ENCODE data around the gene SEC23B. TPM values are rescaled to one million over a fixed set of nuclear protein-coding genes. Genes with fewer than 3 reads are reported as not detected.
A peak's percentile ranks its signal among the peaks of the same experiment; 100 is the strongest.

SEC23B gene
- total RNA-seq, 2 donors from 2014 or later: 22.2 to 32.9 TPM

DNA sequence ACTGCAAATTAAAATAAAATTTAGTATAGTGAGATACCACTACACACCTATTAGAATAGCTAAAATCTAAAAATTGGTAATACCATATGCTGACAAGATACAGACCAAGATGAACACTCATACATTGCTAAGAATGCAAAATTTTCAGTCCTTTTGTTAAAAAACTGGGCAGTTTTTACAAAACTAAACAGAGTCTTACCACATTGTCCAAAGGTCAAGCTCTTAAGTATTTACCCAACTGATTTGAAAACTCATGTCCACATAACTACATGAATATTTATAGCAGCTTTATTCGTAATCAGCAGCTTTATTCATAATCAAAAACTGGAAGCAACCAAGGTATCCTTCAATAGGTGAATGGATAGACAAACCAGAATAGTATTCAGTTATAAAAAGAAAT is 30.5 kb upstream of the SEC23B start:
- Histone ChIP-seq H3K36me3 (peaks cover 34% of the 10 kb centered on the region), H3K27me3 (replicated peaks; ENCODE audit: insufficient read depth) (no peaks in the 10 kb centered on the region), H3K27ac (no peak overlapping the region), H3K9me3 (no peaks in the 10 kb centered on the region), H3K4me3 (no peak overlapping the region), H3K4me1 (ENCODE audit: control insufficient read depth in 1 of 2, low read depth in 2 of 2) (no peaks in the 10 kb centered on the region)
- DNase-seq (ENCODE audit: low spot score) (no peak), ATAC-seq (ENCODE audit: insufficient number of reproducible peaks, low FRiP score, low read depth) (no peak)
- TF ChIP-seq, protein P1, sequence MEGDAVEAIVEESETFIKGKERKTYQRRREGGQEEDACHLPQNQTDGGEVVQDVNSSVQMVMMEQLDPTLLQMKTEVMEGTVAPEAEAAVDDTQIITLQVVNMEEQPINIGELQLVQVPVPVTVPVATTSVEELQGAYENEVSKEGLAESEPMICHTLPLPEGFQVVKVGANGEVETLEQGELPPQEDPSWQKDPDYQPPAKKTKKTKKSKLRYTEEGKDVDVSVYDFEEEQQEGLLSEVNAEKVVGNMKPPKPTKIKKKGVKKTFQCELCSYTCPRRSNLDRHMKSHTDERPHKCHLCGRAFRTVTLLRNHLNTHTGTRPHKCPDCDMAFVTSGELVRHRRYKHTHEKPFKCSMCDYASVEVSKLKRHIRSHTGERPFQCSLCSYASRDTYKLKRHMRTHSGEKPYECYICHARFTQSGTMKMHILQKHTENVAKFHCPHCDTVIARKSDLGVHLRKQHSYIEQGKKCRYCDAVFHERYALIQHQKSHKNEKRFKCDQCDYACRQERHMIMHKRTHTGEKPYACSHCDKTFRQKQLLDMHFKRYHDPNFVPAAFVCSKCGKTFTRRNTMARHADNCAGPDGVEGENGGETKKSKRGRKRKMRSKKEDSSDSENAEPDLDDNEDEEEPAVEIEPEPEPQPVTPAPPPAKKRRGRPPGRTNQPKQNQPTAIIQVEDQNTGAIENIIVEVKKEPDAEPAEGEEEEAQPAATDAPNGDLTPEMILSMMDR (IDR thresholded peaks at IDR 0.05): no peak

DNA sequence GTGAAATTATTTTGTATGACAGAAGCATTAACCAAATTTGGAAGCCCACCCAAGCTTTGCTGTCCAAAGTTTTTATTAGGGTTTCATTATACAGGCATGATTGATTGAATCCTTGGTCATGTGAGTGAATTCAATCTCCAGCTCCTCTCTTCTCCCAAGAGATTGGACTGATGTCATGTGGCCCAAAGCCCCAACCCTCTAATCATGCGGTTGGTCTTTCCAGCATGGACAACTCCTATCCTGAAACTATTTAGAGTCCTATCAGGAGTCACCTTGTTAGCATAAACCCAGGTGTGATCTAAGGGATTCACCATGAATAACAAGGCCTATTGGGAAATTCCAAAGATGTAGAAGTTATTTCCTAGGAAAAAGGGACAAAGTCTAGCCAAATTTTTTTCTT is 29.9 kb upstream of the SEC23B start:
- TF ChIP-seq, protein P1 (IDR thresholded peaks at IDR 0.05): no peak
- H3K27me3 ChIP-seq (replicated peaks; ENCODE audit: insufficient read depth): no peaks in the 10 kb centered on the region
- no peak overlapping the region for H3K27ac ChIP-seq
- ATAC-seq (ENCODE audit: insufficient number of reproducible peaks, low FRiP score, low read depth) (no peak), DNase-seq (ENCODE audit: low spot score) (no peak)
- no peaks in the 10 kb centered on the region for H3K4me1 ChIP-seq (ENCODE audit: control insufficient read depth in 1 of 2, low read depth in 2 of 2)
- H3K9me3 ChIP-seq: no peaks in the 10 kb centered on the region
- H3K36me3 ChIP-seq: peaks cover 38% of the 10 kb centered on the region
- H3K4me3 ChIP-seq: no peak overlapping the region

DNA sequence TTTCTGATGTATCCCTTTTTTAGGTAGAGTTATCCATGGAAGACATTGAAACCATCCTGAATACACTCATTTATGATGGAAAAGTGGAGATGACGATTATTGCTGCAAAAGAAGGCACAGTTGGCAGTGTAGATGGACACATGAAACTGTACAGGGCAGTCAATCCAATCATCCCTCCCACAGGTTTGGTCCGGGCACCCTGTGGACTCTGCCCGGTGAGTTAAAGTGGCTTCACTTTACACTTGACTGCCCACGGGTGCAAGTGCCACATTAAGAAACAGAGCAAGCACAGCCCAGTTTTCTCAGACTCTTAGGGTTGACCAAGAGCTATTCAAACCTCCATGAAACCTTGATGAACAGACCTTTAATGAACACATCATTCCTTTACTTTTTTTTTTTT is 26.1 kb upstream of the SEC23B start:
- Histone ChIP-seq H3K27ac (no peak overlapping the region), H3K4me3 (no peak overlapping the region), H3K4me1 (ENCODE audit: control insufficient read depth in 1 of 2, low read depth in 2 of 2) (no peaks in the 10 kb centered on the region), H3K9me3 (no peaks in the 10 kb centered on the region), H3K36me3 (peaks cover 31% of the 10 kb centered on the region), H3K27me3 (replicated peaks; ENCODE audit: insufficient read depth) (no peaks in the 10 kb centered on the region)
- no peak for DNase-seq (ENCODE audit: low spot score)
- ATAC-seq (ENCODE audit: insufficient number of reproducible peaks, low FRiP score, low read depth): no peak
- TF ChIP-seq, protein P1 (IDR thresholded peaks at IDR 0.05): no peak

DNA sequence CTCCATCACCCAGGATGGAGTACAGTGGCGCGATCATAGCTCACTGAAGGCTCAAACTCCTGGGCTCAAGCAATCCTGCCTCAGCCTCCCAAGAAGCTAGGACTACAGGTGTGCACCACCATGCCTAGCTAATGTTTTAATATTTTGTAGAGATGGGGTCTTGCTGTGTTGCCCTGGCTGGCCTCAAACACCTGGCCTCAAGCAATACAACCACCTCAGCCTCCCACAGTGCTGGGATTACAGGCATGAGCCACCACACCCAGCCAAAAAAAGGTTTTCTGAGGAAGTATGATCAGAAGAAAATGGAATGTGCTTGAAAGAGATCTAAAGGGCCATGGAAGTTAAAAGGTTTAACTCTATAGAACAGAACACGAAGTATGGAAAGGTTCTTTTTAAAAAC is 19.4 kb upstream of the SEC23B start:
- H3K36me3 ChIP-seq: peaks cover 29% of the 10 kb centered on the region

DNA sequence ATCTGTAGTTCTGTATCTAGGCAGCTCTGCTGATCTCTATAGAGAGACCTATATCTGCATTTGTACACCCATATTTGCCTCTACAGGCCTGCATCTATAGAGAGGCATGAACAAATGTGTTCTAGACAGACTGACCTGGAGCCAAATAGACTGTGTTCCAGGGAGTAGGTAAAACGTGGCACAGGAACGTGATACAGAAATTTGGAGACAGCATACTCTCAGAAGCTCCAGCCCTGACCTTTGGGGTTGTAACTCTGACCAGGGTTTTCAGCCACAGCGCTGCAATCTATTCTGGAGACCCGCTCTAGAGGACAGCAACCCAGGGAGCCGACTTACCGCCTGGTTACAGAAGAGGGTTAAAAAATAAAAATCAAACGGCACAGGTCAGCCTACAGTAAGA is 11.7 kb upstream of the SEC23B start:
- H3K9me3 ChIP-seq: no peaks in the 10 kb centered on the region
- ATAC-seq (ENCODE audit: insufficient number of reproducible peaks, low FRiP score, low read depth) (no peak), DNase-seq (ENCODE audit: low spot score) (no peak)
- no peaks in the 10 kb centered on the region for H3K36me3 ChIP-seq
- peak overlapping the region in 1 of 2 donors; percentile 52 for H3K27ac ChIP-seq
- H3K4me3 ChIP-seq: peak overlapping the region; percentile 84
- no peaks in the 10 kb centered on the region for H3K27me3 ChIP-seq (replicated peaks; ENCODE audit: insufficient read depth)
- H3K4me1 ChIP-seq (ENCODE audit: control insufficient read depth in 1 of 2, low read depth in 2 of 2): peaks cover 7 to 12% of the 10 kb centered on the region in 2 donors
- TF ChIP-seq, protein P1 (IDR thresholded peaks at IDR 0.05): no peak

More for the DNA sequence above, 19.4 kb upstream of the SEC23B start:
- TF ChIP-seq, protein P1 (IDR thresholded peaks at IDR 0.05): no peak
- no peaks in the 10 kb centered on the region for H3K4me1 ChIP-seq (ENCODE audit: control insufficient read depth in 1 of 2, low read depth in 2 of 2)
- H3K27ac ChIP-seq: no peak overlapping the region
- DNase-seq (ENCODE audit: low spot score) (no peak), ATAC-seq (ENCODE audit: insufficient number of reproducible peaks, low FRiP score, low read depth) (no peak)
- no peaks in the 10 kb centered on the region for H3K9me3 ChIP-seq
- H3K4me3 ChIP-seq: no peak overlapping the region
- H3K27me3 ChIP-seq (replicated peaks; ENCODE audit: insufficient read depth): no peaks in the 10 kb centered on the region

Measured in thoracic aorta (tissue), 2 donors.